H9 (cell line): ENCODE results near the gene PASD1. TPM values are rescaled to one million over a fixed set of nuclear protein-coding genes. Genes with fewer than 3 reads are reported as not detected.

Source experiments
- DNase-seq: peaks from one replicate; pipeline ENCODE4 v3.0.0-alpha.2; 2017
- H2AFZ ChIP-seq: one replicate; pipeline ENCODE4 v1.6.1; 2013; ENCODE audit warnings: mild to moderate bottlenecking, low read length, control low read depth, moderate library complexity
- H2AK5ac ChIP-seq: 2 replicates; pipeline ENCODE4 v1.6.1; 2013; ENCODE audit warnings: low read length, control low read depth, mixed read lengths; ENCODE audit not compliant: insufficient read length
- H2BK120ac ChIP-seq: one replicate; pipeline ENCODE4 v1.6.1; 2013; ENCODE audit warnings: low read depth, mild to moderate bottlenecking, low read length, control low read depth, inconsistent platforms; ENCODE audit not compliant: poor library complexity, severe bottlenecking
- H2BK12ac ChIP-seq: 2 replicates; pipeline ENCODE4 v1.6.1; 2013; ENCODE audit warnings: low read length, control low read depth, mixed read lengths, low read depth; ENCODE audit not compliant: insufficient read length
- H2BK15ac ChIP-seq: 2 replicates; pipeline ENCODE4 v1.6.1; 2013; ENCODE audit warnings: low read depth, low read length, control low read depth
- H2BK20ac ChIP-seq: one replicate; pipeline ENCODE4 v1.6.1; 2013; ENCODE audit warnings: low read depth, mild to moderate bottlenecking, low read length, control low read depth, inconsistent platforms; ENCODE audit not compliant: poor library complexity, severe bottlenecking
- H2BK5ac ChIP-seq: 2 replicates; pipeline ENCODE4 v1.6.1; 2013; ENCODE audit warnings: low read length, control low read depth, mixed read lengths; ENCODE audit not compliant: insufficient read length
- H3K14ac ChIP-seq: 2 replicates; pipeline ENCODE4 v1.6.1; 2013; ENCODE audit warnings: low read length, control low read depth; ENCODE audit not compliant: insufficient read depth
- H3K18ac ChIP-seq: 2 replicates; pipeline ENCODE4 v1.6.1; 2013; ENCODE audit warnings: low read depth, mild to moderate bottlenecking, mixed read lengths, low read length, control low read depth; ENCODE audit not compliant: insufficient read length
- H3K23ac ChIP-seq: 2 replicates; pipeline ENCODE4 v1.6.1; 2013; ENCODE audit warnings: low read length, control low read depth, mixed read lengths, low read depth; ENCODE audit not compliant: insufficient read length
- H3K23me2 ChIP-seq: 2 replicates; pipeline ENCODE4 v1.6.1; 2013; ENCODE audit warnings: low read depth, mild to moderate bottlenecking, mixed read lengths, low read length, control low read depth; ENCODE audit not compliant: insufficient read length, poor library complexity, severe bottlenecking
- H3K27ac ChIP-seq: 2 replicates; pipeline ENCODE4 v1.5.1; 2013; ENCODE audit warnings: low read length, control low read depth, mixed read lengths, low read depth; ENCODE audit not compliant: insufficient read length
- H3K27me3 ChIP-seq: 2 replicates; pipeline ENCODE4 v1.6.1; 2013; ENCODE audit warnings: low read length, control low read depth, inconsistent platforms; ENCODE audit not compliant: insufficient read depth
- H3K4ac ChIP-seq: 2 replicates; pipeline ENCODE4 v1.6.1; 2013; ENCODE audit warnings: low read depth, mild to moderate bottlenecking, control low read depth, inconsistent platforms, low read length, moderate library complexity
- H3K4me1 ChIP-seq: 2 replicates; pipeline ENCODE4 v1.6.1; 2013; ENCODE audit warnings: low read length, control low read depth, inconsistent platforms; ENCODE audit not compliant: insufficient read depth
- H3K4me2 ChIP-seq: 2 replicates; pipeline ENCODE4 v1.6.1; 2013; ENCODE audit warnings: low read length, control low read depth, mixed read lengths; ENCODE audit not compliant: insufficient read length, insufficient read depth
- H3K56ac ChIP-seq: 2 replicates; pipeline ENCODE4 v1.6.1; 2013; ENCODE audit warnings: low read depth, mild to moderate bottlenecking, mixed read lengths, low read length, control low read depth; ENCODE audit not compliant: insufficient read length
- H3K79me1 ChIP-seq: 2 replicates; pipeline ENCODE4 v1.6.1; 2013; ENCODE audit warnings: low read depth, mild to moderate bottlenecking, moderate library complexity, low read length, control low read depth, inconsistent platforms; ENCODE audit not compliant: insufficient read depth, poor library complexity, severe bottlenecking
- H3K79me2 ChIP-seq: 2 replicates; pipeline ENCODE4 v1.6.1; 2013; ENCODE audit warnings: low read length, control low read depth, inconsistent platforms; ENCODE audit not compliant: insufficient read depth
- H3K9ac ChIP-seq: 2 replicates; pipeline ENCODE4 v1.6.1; 2013; ENCODE audit warnings: low read length, control low read depth, mixed read lengths; ENCODE audit not compliant: insufficient read length; ENCODE audit errors: extremely low read depth
- H3K9me3 ChIP-seq: one replicate; pipeline ENCODE4 v1.6.1; 2013; ENCODE audit warnings: low read depth, low read length, inconsistent platforms; ENCODE audit not compliant: control insufficient read depth
- H3T11ph ChIP-seq: one replicate; pipeline ENCODE4 v1.6.1; 2013; ENCODE audit warnings: mild to moderate bottlenecking, low read length, control low read depth, inconsistent platforms
- H4K20me1 ChIP-seq: one replicate; pipeline ENCODE4 v1.6.1; 2013; ENCODE audit not compliant: control insufficient read depth, insufficient read length, insufficient read depth
- H4K5ac ChIP-seq: 2 replicates; pipeline ENCODE4 v1.6.1; 2013; ENCODE audit warnings: low read depth, mild to moderate bottlenecking, mixed read lengths, low read length, control low read depth; ENCODE audit not compliant: insufficient read length
- H4K8ac ChIP-seq: replicated peaks from 2 replicates; pipeline ENCODE4 v1.6.1; 2013; ENCODE audit warnings: low read length, control low read depth, mixed read lengths, low read depth; ENCODE audit not compliant: insufficient read length
- H4K91ac ChIP-seq: 2 replicates; pipeline ENCODE4 v1.6.1; 2013; ENCODE audit warnings: low read depth, mild to moderate bottlenecking, moderate library complexity, mixed read lengths, low read length, control low read depth; ENCODE audit not compliant: insufficient read length
- H3K27ac Mint-ChIP-seq, 3 experiments: 2 replicates in 2 of 3; 3 replicates in 1 of 3; pipeline ENCODE4 v1.8.0; 2020 to 2021; ENCODE audit warnings: mixed read lengths in 3 of 3, mild to moderate bottlenecking in 1 of 3, moderate library complexity in 1 of 3
- H3K27me3 Mint-ChIP-seq: 2 replicates; pipeline ENCODE4 v1.8.0; 2021; ENCODE audit warnings: low read depth, mild to moderate bottlenecking, moderate library complexity, mixed read lengths
- H3K36me3 Mint-ChIP-seq, 3 experiments: 2 replicates in 2 of 3; 3 replicates in 1 of 3; pipeline ENCODE4 v1.8.0; 2020 to 2021; ENCODE audit warnings: low read depth in 3 of 3, mixed read lengths in 3 of 3; ENCODE audit not compliant: insufficient read depth in 1 of 3
- H3K4me1 Mint-ChIP-seq, 2 experiments: 2 replicates each; pipeline ENCODE4 v1.8.0; 2020; ENCODE audit warnings: mixed read lengths in 2 of 2
- H3K4me3 Mint-ChIP-seq, 2 experiments: 2 replicates in 1 of 2; 3 replicates in 1 of 2; pipeline ENCODE4 v1.8.0; 2020 to 2021; ENCODE audit warnings: mild to moderate bottlenecking in 2 of 2, mixed read lengths in 2 of 2, moderate library complexity in 1 of 2
- H3K9me3 Mint-ChIP-seq, 2 experiments: 2 replicates in 1 of 2; 3 replicates in 1 of 2; pipeline ENCODE4 v1.8.0; 2020; ENCODE audit warnings: mild to moderate bottlenecking in 2 of 2, mixed read lengths in 2 of 2, moderate library complexity in 1 of 2
- WGBS: extraction: QIAGEN DNeasy Blood & Tissue Kit; methylation state at CpG from one replicate; pipeline ENCODE4 v1.1.7; 2013; ENCODE audit warnings: missing lambda C conversion rate, low lambda C conversion rate, mixed read lengths; ENCODE audit not compliant: insufficient read length; ENCODE audit errors: extremely low coverage; 5-methylcytosine and 5-hydroxymethylcytosine counted together
- total RNA-seq: library from RNA; stranded (reverse); gene quantifications from 2 replicates; pipeline ENCODE4 v1.2.1, GENCODE V29; 2021
- TF ChIP-seq, protein P1 (sequence below): fragments of 200-600 bp; sonication (generic); conservative IDR thresholded peaks from 3 replicates; pipeline ENCODE4 v1.8.0; 2021; ENCODE audit warnings: antibody characterized with exemption, mild to moderate bottlenecking

PASD1 gene
- total RNA-seq, 1 experiment from 2014 or later = not detected

DNA sequence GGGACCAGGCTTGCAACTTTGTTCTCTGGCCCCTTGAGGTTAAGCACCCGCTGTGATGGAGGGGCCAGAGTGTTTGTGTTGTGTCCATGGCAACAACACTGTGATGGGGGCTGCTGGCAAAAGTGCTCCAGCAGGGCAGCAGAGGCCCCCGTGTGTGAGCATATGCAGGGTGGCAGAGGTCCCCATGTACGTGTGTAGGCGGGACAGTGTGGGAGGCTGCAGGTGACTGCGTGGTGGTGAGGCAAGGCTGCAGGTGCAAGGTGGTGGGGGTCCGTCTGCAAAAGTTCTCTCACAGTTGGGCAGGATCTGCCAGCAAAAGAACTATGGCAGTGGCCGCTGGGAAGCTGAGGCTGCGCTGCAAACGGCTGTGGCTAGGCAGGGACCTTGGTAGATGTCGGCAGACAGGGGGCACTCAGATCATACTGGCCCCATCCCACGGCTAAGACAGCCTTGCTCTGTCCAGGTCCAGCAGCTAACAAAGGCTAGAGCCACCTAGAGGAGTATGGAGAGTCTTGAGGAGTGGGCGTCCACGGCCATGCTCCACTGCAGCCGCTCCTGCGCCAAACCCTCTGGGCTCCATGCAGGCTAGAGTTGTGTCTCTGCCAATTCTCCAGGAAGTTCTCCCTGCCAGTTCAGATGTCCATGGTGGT is 46.8 kb upstream of the PASD1 start:
- peaks cover 0 to 3% (median 0%) of the 10 kb centered on the region in 3 experiments; a peak in 4 of 7 replicates for H3K36me3 Mint-ChIP-seq

More for the DNA sequence above, 46.8 kb upstream of the PASD1 start:
- H3K56ac ChIP-seq = no peak overlapping the region
- TF ChIP-seq, protein P1, sequence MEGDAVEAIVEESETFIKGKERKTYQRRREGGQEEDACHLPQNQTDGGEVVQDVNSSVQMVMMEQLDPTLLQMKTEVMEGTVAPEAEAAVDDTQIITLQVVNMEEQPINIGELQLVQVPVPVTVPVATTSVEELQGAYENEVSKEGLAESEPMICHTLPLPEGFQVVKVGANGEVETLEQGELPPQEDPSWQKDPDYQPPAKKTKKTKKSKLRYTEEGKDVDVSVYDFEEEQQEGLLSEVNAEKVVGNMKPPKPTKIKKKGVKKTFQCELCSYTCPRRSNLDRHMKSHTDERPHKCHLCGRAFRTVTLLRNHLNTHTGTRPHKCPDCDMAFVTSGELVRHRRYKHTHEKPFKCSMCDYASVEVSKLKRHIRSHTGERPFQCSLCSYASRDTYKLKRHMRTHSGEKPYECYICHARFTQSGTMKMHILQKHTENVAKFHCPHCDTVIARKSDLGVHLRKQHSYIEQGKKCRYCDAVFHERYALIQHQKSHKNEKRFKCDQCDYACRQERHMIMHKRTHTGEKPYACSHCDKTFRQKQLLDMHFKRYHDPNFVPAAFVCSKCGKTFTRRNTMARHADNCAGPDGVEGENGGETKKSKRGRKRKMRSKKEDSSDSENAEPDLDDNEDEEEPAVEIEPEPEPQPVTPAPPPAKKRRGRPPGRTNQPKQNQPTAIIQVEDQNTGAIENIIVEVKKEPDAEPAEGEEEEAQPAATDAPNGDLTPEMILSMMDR = 0 out of 3 replicates have a peak, but pooled peaks have one; percentile 13
- H4K91ac ChIP-seq = no peak overlapping the region
- no peak overlapping the region for H2BK15ac ChIP-seq
- no peak overlapping the region for H3K4ac ChIP-seq
- no peak overlapping the region for H3K18ac ChIP-seq
- no peak overlapping the region for H3K4me3 Mint-ChIP-seq
- DNase-seq = peak; percentile 41
- H2BK12ac ChIP-seq = no peak overlapping the region
- H4K5ac ChIP-seq = no peak overlapping the region
- H3K14ac ChIP-seq = no peak overlapping the region
- H2AFZ ChIP-seq = no peak overlapping the region
- H2BK120ac ChIP-seq = no peak overlapping the region
- no peaks in the 10 kb centered on the region for H3K27me3 ChIP-seq
- no peak overlapping the region for H3K4me2 ChIP-seq
- no peaks in the 10 kb centered on the region for H3K23me2 ChIP-seq
- H3K79me1 ChIP-seq = no peaks in the 10 kb centered on the region
- H3T11ph ChIP-seq = no peak overlapping the region
- H3K4me1 ChIP-seq = no peaks in the 10 kb centered on the region
- H3K27ac Mint-ChIP-seq = no peak overlapping the region
- no peak overlapping the region for H3K9ac ChIP-seq
- no peak overlapping the region for H2BK5ac ChIP-seq
- H3K27me3 Mint-ChIP-seq = peaks cover 5% of the 10 kb centered on the region
- H3K4me1 Mint-ChIP-seq = peaks cover 5 to 7% of the 10 kb centered on the region in 2 experiments; a peak in 3 of 4 replicates
- no CpG with 5 or more reads among the region's 15 CpGs for WGBS
- no peak overlapping the region for H4K8ac ChIP-seq
- H2BK20ac ChIP-seq = no peak overlapping the region
- no peak overlapping the region for H3K23ac ChIP-seq
- H3K79me2 ChIP-seq = no peaks in the 10 kb centered on the region
- H4K20me1 ChIP-seq = no peaks in the 10 kb centered on the region
- H3K9me3 Mint-ChIP-seq = peaks cover 54 to 67% of the 10 kb centered on the region in 2 experiments
- no peak overlapping the region for H2AK5ac ChIP-seq
- H3K27ac ChIP-seq = no peak overlapping the region
- H3K9me3 ChIP-seq = peaks cover 14% of the 10 kb centered on the region
